Ishikawa (cell line): ENCODE measurements around the gene STEEP1.

Source experiments
- CEBPB ChIP-seq: IDR thresholded peaks from 2 replicates; pipeline ENCODE4 v1.6.1; 2012
- CREB1 ChIP-seq: IDR thresholded peaks from 2 replicates; pipeline ENCODE4 v1.6.1; 2012; ENCODE audit warnings: low read depth
- EGR1 ChIP-seq: IDR thresholded peaks from 2 replicates; pipeline ENCODE4 v1.6.1; 2012
- EP300 ChIP-seq: IDR thresholded peaks from 2 replicates; pipeline ENCODE4 v1.6.1; 2012; ENCODE audit warnings: borderline replicate concordance
- NFIC ChIP-seq: IDR thresholded peaks from 2 replicates; pipeline ENCODE4 v1.6.1; 2012
- RAD21 ChIP-seq: IDR thresholded peaks from 2 replicates; pipeline ENCODE4 v1.6.1; 2012; ENCODE audit warnings: low read depth
- TAF1 ChIP-seq: IDR thresholded peaks from 2 replicates; pipeline ENCODE4 v1.6.1; 2012; ENCODE audit warnings: low read depth, mild to moderate bottlenecking
- TCF12 ChIP-seq: IDR thresholded peaks from 2 replicates; pipeline ENCODE4 v1.6.1; 2012; ENCODE audit warnings: low read depth
- TEAD4 ChIP-seq: IDR thresholded peaks from 2 replicates; pipeline ENCODE4 v1.6.1; 2012
- YY1 ChIP-seq: IDR thresholded peaks from 2 replicates; pipeline ENCODE4 v1.6.1; 2012; ENCODE audit warnings: low read depth
- ZBTB7A ChIP-seq: IDR thresholded peaks from 2 replicates; pipeline ENCODE4 v1.6.1; 2012; ENCODE audit warnings: low read depth
- TF ChIP-seq, protein P1 (sequence below): IDR thresholded peaks from 2 replicates; pipeline ENCODE4 v1.6.1; 2012
- TF ChIP-seq, protein P2 (sequence below): IDR thresholded peaks from 2 replicates; pipeline ENCODE4 v1.6.1; 2012; ENCODE audit warnings: low read depth, mild to moderate bottlenecking
- TF ChIP-seq, protein P3 (sequence below): IDR thresholded peaks from 2 replicates; pipeline ENCODE4 v1.6.1; 2012

Gene STEEP1

DNA sequence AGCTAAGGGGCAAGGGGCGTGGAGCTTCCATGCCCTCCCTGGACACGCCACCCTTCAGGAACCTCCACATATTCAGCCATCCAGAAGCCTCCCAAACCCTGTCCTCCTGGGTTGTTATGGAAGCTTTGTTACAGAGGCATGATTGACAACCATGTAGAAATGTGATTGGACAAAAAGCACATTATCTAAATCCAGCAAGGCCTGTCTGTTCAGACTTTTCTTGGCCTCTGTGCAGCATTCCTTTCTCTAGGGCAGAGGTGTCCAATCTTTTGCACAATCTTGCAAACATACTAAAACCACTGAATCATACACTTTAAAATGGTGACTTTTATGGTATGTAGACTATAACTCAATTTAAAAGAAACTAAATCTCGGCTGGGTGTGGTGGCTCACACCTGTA, 12.7 kb downstream of the STEEP1 start:
- TF ChIP-seq TAF1, result no peak
- TF ChIP-seq CREB1, result no peak
- TF ChIP-seq ZBTB7A, result no peak

DNA sequence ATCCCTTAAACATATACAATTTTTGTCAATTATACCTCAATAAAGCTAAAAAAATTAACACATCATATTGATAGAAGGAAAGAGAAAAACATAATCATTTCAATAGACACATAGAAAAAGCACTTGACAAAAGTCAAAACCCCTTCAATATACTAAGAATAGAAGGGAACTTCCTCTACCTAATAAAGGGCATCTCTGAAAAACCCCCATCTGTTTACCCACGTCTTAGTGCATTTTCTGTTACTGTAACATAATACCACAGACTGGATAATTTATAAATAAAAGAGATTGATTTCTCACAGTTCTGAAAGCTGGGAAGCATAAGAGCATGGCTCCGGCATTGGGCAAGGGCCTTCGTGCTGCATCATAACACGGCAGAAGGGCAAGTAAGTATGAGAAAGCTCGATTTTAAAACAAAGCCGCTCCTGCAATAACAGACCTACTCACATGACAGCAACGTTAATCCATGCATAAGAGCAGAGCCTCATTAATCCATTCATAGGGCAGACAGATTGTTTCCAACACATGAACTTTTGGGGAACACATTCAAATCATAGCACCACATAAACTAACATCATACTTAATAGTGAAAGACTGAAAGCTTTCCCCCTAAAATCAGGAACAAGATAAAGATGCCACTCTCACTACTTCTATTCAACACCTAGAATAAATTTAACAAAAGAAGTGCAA, 15.7 kb downstream of the STEEP1 start:
- TF ChIP-seq ZBTB7A (no peak), TAF1 (no peak), RAD21 (no peak), TEAD4 (no peak), EGR1 (no peak), NFIC (no peak), CEBPB (no peak), CREB1 (no peak), EP300 (no peak)
- TF ChIP-seq, protein P1, sequence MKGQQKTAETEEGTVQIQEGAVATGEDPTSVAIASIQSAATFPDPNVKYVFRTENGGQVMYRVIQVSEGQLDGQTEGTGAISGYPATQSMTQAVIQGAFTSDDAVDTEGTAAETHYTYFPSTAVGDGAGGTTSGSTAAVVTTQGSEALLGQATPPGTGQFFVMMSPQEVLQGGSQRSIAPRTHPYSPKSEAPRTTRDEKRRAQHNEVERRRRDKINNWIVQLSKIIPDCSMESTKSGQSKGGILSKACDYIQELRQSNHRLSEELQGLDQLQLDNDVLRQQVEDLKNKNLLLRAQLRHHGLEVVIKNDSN, result no peak
- TF ChIP-seq, protein P2, sequence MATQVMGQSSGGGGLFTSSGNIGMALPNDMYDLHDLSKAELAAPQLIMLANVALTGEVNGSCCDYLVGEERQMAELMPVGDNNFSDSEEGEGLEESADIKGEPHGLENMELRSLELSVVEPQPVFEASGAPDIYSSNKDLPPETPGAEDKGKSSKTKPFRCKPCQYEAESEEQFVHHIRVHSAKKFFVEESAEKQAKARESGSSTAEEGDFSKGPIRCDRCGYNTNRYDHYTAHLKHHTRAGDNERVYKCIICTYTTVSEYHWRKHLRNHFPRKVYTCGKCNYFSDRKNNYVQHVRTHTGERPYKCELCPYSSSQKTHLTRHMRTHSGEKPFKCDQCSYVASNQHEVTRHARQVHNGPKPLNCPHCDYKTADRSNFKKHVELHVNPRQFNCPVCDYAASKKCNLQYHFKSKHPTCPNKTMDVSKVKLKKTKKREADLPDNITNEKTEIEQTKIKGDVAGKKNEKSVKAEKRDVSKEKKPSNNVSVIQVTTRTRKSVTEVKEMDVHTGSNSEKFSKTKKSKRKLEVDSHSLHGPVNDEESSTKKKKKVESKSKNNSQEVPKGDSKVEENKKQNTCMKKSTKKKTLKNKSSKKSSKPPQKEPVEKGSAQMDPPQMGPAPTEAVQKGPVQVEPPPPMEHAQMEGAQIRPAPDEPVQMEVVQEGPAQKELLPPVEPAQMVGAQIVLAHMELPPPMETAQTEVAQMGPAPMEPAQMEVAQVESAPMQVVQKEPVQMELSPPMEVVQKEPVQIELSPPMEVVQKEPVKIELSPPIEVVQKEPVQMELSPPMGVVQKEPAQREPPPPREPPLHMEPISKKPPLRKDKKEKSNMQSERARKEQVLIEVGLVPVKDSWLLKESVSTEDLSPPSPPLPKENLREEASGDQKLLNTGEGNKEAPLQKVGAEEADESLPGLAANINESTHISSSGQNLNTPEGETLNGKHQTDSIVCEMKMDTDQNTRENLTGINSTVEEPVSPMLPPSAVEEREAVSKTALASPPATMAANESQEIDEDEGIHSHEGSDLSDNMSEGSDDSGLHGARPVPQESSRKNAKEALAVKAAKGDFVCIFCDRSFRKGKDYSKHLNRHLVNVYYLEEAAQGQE, result no peak
- TF ChIP-seq, protein P3, sequence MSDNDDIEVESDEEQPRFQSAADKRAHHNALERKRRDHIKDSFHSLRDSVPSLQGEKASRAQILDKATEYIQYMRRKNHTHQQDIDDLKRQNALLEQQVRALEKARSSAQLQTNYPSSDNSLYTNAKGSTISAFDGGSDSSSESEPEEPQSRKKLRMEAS, result no peak

DNA sequence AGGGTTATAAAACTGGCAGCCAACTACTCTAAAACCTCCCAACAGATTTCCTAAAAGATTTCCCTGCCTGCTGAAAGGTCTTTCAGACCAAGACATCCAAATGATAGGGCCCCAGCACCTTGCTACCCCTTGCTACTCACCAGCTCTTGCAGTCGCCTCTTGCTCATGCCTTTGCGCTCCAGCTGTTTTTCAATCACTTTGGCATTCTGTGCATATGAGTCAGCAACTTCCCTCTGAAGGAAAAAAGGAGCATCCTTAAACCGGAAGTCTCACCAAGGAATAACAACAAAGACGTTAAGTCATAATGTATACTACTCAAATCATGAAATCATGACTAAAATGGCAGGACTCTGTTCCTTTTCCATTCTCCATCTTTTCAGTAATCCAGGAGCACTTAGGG, 24.0 kb downstream of the STEEP1 start:
- no peak for TF ChIP-seq EP300
- no peak for TF ChIP-seq TCF12
- TF ChIP-seq CEBPB, result no peak
- TF ChIP-seq TEAD4, result no peak
- TF ChIP-seq, protein P2, result no peak
- TF ChIP-seq CREB1, result no peak
- no peak for TF ChIP-seq ZBTB7A

DNA sequence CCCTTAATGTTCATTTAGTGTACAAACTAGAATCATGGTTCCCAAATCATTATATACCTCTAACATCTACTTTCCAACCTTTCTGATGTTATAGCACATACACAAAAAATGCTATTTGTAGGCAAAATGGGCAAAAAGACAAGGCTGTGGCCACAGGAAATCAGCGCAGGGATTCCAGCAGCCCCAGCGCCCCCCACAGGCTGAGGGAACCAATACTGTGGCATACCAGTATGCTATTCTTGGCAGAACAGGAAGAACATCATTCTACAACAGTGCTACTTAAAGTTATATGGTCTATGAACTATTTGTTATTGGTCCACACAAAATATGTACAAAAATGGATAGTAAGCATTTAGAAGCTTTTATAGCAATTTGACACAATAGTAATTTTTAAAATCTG, 25.3 kb downstream of the STEEP1 start:
- TF ChIP-seq YY1 (no peak), TCF12 (no peak), EGR1 (no peak), TAF1 (no peak)

DNA sequence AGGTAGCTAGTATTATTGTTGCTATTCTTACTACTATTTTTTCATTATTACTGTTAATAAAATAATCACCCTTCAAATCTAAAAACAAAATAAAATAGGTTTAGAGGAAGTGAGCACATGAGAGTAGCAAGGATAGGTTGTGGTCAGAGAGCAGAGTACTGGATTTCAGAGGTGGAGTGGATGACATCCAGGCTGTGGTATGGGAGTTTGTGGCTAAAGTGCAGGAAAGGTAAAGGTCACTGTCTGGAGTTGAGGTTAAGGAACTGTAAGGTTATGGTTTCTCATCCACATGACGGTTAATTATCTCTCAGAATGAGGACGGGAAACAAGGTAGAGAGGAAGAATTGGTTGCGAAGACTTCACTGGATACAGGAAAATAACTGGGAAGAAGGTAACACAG, 27.7 kb downstream of the STEEP1 start:
- TF ChIP-seq, protein P1, result no peak
- TF ChIP-seq, protein P2, result no peak
- TF ChIP-seq CREB1, result no peak
- TF ChIP-seq NFIC, result no peak
- TF ChIP-seq YY1, result no peak
